Spleen (tissue), 11 donors: Measurements from ENCODE around the gene ZSWIM6. TPM values are rescaled to one million over a fixed set of nuclear protein-coding genes. Genes with fewer than 3 reads are reported as not detected.
"Not testable (repeated sequence)": the region's sequence is repeated elsewhere in the genome, so short reads cannot be mapped to it uniquely, and the experiment has no call there.

Experiments
- DNase-seq: peaks from one replicate; pipeline ENCODE4 v3.0.0-alpha.2; 2020
- H3K27ac ChIP-seq, 8 donors: fragments of 200-600 bp; sonication (generic) in 7 of 8; 1 replicate in 4 of 8; 2 replicates in 4 of 8; pipeline versions ENCODE4 v1.5.0 to v1.8.0; 2016 to 2021; ENCODE audit warnings: inconsistent platforms in 4 of 8, mild to moderate bottlenecking in 4 of 8, moderate library complexity in 1 of 8
- H3K27me3 ChIP-seq, 7 donors: fragments of 200-600 bp; sonication (generic) in 6 of 7; replicated peaks in 1 of 7; 1 replicate in 4 of 7; 2 replicates in 3 of 7; pipeline versions ENCODE4 v1.5.0 to v1.8.0; 2016 to 2021; ENCODE audit warnings: inconsistent platforms in 3 of 7, mild to moderate bottlenecking in 1 of 7
- H3K36me3 ChIP-seq, 6 donors: fragments of 200-600 bp; sonication (generic) in 5 of 6; 1 replicate in 4 of 6; 2 replicates in 2 of 6; pipeline versions ENCODE4 v1.5.0 to v1.8.0; 2016 to 2021; ENCODE audit warnings: inconsistent platforms in 2 of 6
- H3K4me1 ChIP-seq, 6 donors: fragments of 200-600 bp; sonication (generic) in 5 of 6; 1 replicate in 3 of 6; 2 replicates in 3 of 6; pipeline versions ENCODE4 v1.5.0 to v1.8.0; 2016 to 2021; ENCODE audit warnings: inconsistent platforms in 3 of 6
- H3K4me3 ChIP-seq, 8 donors: fragments of 200-600 bp; sonication (generic) in 7 of 8; 1 replicate in 4 of 8; 2 replicates in 4 of 8; pipeline versions ENCODE4 v1.5.0 to v1.8.0; 2016 to 2021; ENCODE audit warnings: inconsistent platforms in 4 of 8, mild to moderate bottlenecking in 4 of 8, moderate library complexity in 2 of 8
- H3K9me3 ChIP-seq, 8 donors: fragments of 200-600 bp; sonication (generic) in 7 of 8; 1 replicate in 4 of 8; 2 replicates in 4 of 8; pipeline versions ENCODE4 v1.5.0 to v1.8.0; 2016 to 2021; ENCODE audit warnings: inconsistent platforms in 4 of 8
- POLR2A ChIP-seq, 3 donors: fragments of 450-650 bp; IDR thresholded peaks; one replicate each; pipeline ENCODE4 v1.5.1; 2017; ENCODE audit warnings: antibody characterized with exemption in 3 of 3, mild to moderate bottlenecking in 1 of 3
- POLR2AphosphoS5 ChIP-seq, 3 donors: sonication (generic); formaldehyde crosslinking; IDR thresholded peaks; one replicate each; pipeline ENCODE4 v1.5.1; 2017; ENCODE audit warnings: antibody characterized with exemption in 3 of 3
- WGBS, 5 donors: extraction: QIAGEN DNeasy Blood & Tissue Kit in 3 of 5; methylation state at CpG; one replicate each; pipeline versions ENCODE4 v1.1.5 to v1.1.7; 2013 to 2018; 5-methylcytosine and 5-hydroxymethylcytosine counted together
- intact Hi-C: fragments of 100-400 bp; cut with DNase I; formaldehyde crosslinking; loops from one replicate; pipeline ENCODE4 v1.15.0; 2023; ENCODE audit warnings: low total_unique reads
- polyA plus RNA-seq, 3 donors: library from polyadenylated mRNA; stranded (reverse); fragments of 200-250 nt; gene quantifications; one replicate each; pipeline ENCODE4 v1.2.1, GENCODE V29; 2013
- total RNA-seq, 7 donors: library from RNA; depleted of rRNA in 3 of 7; stranded (reverse); fragments of >200 nt in 3 of 7; fragmentation: NEBNext Ultra II Directional in 4 of 7; extraction: Animal tissue kit (Norgen Biotek cat#: 25700) in 4 of 7; gene quantifications; one replicate each; pipeline versions ENCODE4 v1.1.0 to v1.2.1, GENCODE V29; 2016 to 2021
- TF ChIP-seq, protein P1 (sequence below), 11 experiments: fragments of 200-600 bp in 7 of 11; fragments of 450-650 bp in 4 of 11; sonication (generic) in 4 of 11; IDR thresholded peaks in 8 of 11; conservative IDR thresholded peaks in 3 of 11; 1 replicate in 7 of 11; 2 replicates in 4 of 11; pipeline versions ENCODE4 v1.4.0 to v1.8.0; 2016 to 2021; ENCODE audit warnings: antibody characterized with exemption in 11 of 11, inconsistent platforms in 4 of 11, mild to moderate bottlenecking in 1 of 11
- donor health status: healthy with polysubstance abuse.
- donor health status: DM: no; HTN: no; CAD: no; lungs with moderate emphysema.
- donor health status: DM: no; HTN: no; CAD: no.
- donor health status: Bipolar disorder and iron deficiency.
- donor health status: healthy.
- donor health status: DM: no; HTN: no; CAD: no.
- donor health status: DM: yes; HTN: yes; CAD: no.

The ZSWIM6 gene
- total and polyA plus RNA-seq, 10 donors, result 3.1 to 22.9 (median 16.9) TPM

DNA sequence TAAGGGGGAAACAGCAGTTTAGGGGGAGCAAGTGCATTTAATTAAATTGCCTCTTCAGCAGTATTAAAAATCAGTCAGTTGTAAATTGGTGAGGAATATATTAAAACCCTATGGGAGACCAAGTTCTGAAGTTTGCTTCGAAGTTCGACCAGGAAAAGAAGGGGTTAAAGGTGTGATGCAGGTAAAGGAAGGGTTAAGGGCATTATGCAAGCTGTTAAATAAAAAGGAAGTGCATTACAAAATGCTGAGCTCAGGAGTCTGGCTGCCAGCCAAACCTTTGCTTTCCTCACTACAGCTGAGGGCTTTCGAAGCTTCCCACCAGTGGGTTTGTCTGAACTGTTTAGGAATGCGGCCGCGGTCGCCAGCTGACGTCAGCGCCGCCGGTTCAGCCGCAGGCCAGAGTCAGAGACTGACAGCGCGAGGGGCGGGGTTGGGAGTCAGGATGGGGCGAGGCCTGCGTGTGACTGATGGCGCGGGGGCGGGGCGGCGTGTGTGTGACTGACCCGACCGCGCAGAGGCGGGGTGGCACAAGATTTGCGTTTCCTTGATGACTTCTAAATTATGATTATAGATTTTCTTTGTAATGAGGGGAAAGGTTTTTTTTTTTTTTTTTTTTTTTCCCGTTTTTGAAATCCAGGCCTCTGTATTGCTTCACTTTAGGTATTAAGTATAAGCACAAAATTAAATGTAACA, 76.6 kb downstream of the ZSWIM6 start:
- Histone ChIP-seq H3K27me3 (no peaks in the 10 kb centered on the region), H3K9me3 (no peaks in the 10 kb centered on the region), H3K4me1 (peaks cover 16 to 62% (median 27%) of the 10 kb centered on the region in 6 donors), H3K36me3 (no peaks in the 10 kb centered on the region), H3K4me3 (peak overlapping the region in 6 of 8 donors; percentile 8 to 53 (median 19)), H3K27ac (peak overlapping the region in 7 of 8 donors; percentile 33 to 64 (median 51))
- 0 to 1% (median 1%) methylated on average over 28 of the region's 28 CpGs for WGBS, 5 donors
- peak; percentile 100 for DNase-seq
- no peak for TF ChIP-seq POLR2A (IDR thresholded peaks at IDR 0.05)
- TF ChIP-seq, protein P1, sequence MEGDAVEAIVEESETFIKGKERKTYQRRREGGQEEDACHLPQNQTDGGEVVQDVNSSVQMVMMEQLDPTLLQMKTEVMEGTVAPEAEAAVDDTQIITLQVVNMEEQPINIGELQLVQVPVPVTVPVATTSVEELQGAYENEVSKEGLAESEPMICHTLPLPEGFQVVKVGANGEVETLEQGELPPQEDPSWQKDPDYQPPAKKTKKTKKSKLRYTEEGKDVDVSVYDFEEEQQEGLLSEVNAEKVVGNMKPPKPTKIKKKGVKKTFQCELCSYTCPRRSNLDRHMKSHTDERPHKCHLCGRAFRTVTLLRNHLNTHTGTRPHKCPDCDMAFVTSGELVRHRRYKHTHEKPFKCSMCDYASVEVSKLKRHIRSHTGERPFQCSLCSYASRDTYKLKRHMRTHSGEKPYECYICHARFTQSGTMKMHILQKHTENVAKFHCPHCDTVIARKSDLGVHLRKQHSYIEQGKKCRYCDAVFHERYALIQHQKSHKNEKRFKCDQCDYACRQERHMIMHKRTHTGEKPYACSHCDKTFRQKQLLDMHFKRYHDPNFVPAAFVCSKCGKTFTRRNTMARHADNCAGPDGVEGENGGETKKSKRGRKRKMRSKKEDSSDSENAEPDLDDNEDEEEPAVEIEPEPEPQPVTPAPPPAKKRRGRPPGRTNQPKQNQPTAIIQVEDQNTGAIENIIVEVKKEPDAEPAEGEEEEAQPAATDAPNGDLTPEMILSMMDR (IDR thresholded peaks at IDR 0.05 in 8 of 11, conservative IDR thresholded peaks at IDR 0.05 in 3 of 11), result peak in 2 of 11 experiments; percentile 8 to 21
- TF ChIP-seq POLR2AphosphoS5 (IDR thresholded peaks at IDR 0.05), result peak; percentile 94 to 99 (median 98)
- intact Hi-C loops, result no loop called here

GRCh38 chr5:61409568-61409967, 77.5 kb downstream of the ZSWIM6 start:
- Histone ChIP-seq H3K36me3 (no peaks in the 10 kb centered on the region), H3K9me3 (no peaks in the 10 kb centered on the region), H3K4me1 (peaks cover 19 to 66% (median 32%) of the 10 kb centered on the region in 6 donors), H3K4me3 (no peak overlapping the region), H3K27me3 (no peaks in the 10 kb centered on the region), H3K27ac (peak overlapping the region in 5 of 8 donors; percentile 15 to 64 (median 51))
- no peak for DNase-seq
- WGBS, 5 donors, result 35 to 48% (median 37%) methylated on average over 2 of the region's 2 CpGs
- TF ChIP-seq POLR2A (IDR thresholded peaks at IDR 0.05), result no peak
- TF ChIP-seq, protein P1 (IDR thresholded peaks at IDR 0.05 in 8 of 11, conservative IDR thresholded peaks at IDR 0.05 in 3 of 11), result no peak
- no peak for TF ChIP-seq POLR2AphosphoS5 (IDR thresholded peaks at IDR 0.05)
- intact Hi-C loops, result no loop called here

- H3K9me3 ChIP-seq, result no peaks in the 10 kb centered on the region
- H3K27me3 ChIP-seq, result no peaks in the 10 kb centered on the region
- peaks cover 18 to 72% (median 35%) of the 10 kb centered on the region in 6 donors for H3K4me1 ChIP-seq
- 89 to 96% (median 94%) methylated on average over 5 of the region's 5 CpGs for WGBS, 5 donors
- H3K36me3 ChIP-seq, result no peaks in the 10 kb centered on the region
- TF ChIP-seq POLR2A (IDR thresholded peaks at IDR 0.05) (no peak), POLR2AphosphoS5 (IDR thresholded peaks at IDR 0.05) (no peak)
- TF ChIP-seq, protein P1 (IDR thresholded peaks at IDR 0.05 in 8 of 11, conservative IDR thresholded peaks at IDR 0.05 in 3 of 11), result no peak
- no peak overlapping the region for H3K4me3 ChIP-seq
- intact Hi-C loops, result no loop called here
- no peak for DNase-seq
- no peak overlapping the region for H3K27ac ChIP-seq
Observed at GRCh38 chr5:61410811-61411210, 78.8 kb downstream of the ZSWIM6 start.

DNA sequence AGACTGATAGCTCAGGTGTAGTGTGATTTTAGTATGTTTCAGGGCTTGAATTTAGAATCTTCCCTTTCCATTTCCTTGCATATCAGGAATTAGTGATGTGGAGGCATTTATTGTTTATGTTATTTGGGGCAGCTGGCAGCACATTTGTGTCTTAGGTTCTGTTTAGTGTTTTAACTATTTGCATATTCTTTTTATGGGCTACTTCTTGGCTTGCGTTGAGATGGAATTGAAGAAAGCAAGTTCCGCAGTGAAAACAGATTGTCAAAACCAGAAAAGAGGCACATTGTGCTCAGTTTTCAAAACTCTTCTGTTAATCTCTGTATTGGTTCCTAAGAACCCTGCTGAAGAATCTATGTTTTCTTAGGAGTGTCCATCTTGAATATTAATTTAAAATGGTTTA, 80.3 kb downstream of the ZSWIM6 start:
- no peak for TF ChIP-seq POLR2A (IDR thresholded peaks at IDR 0.05)
- TF ChIP-seq, protein P1 (IDR thresholded peaks at IDR 0.05 in 8 of 11, conservative IDR thresholded peaks at IDR 0.05 in 3 of 11), result no peak
- no peak for TF ChIP-seq POLR2AphosphoS5 (IDR thresholded peaks at IDR 0.05)
- 89 to 99% (median 96%) methylated on average over 2 of the region's 2 CpGs for WGBS, 5 donors
- intact Hi-C loops, result no loop called here
- Histone ChIP-seq H3K9me3 (no peaks in the 10 kb centered on the region), H3K4me1 (peaks cover 22 to 74% (median 42%) of the 10 kb centered on the region in 6 donors), H3K4me3 (no peak overlapping the region), H3K27ac (no peak overlapping the region), H3K27me3 (no peaks in the 10 kb centered on the region), H3K36me3 (no peaks in the 10 kb centered on the region)
- DNase-seq, result no peak

GRCh38 chr5:61413205-61413604, 81.1 kb downstream of the ZSWIM6 start:
- H3K27me3 ChIP-seq, H3K36me3 ChIP-seq, H3K4me3 ChIP-seq, H3K9me3 ChIP-seq, H3K27ac ChIP-seq, intact Hi-C loops, DNase-seq: not testable (repeated sequence)
- 88 to 100% (median 98%) methylated on average over 2 of the region's 2 CpGs for WGBS, 5 donors
- H3K4me1 ChIP-seq, result peaks cover 15 to 71% (median 35%) of the 10 kb centered on the region in 6 donors
